Left lobe of liver (tissue), 2 donors: ENCODE results near the gene VAT1. TPM values are rescaled to one million over a fixed set of nuclear protein-coding genes. Genes with fewer than 3 reads are reported as not detected.
"Not testable (repeated sequence)": the region's sequence is repeated elsewhere in the genome, so short reads cannot be mapped to it uniquely, and the experiment has no call there.

Experiments
- ATAC-seq: fragments of 200-7000 bp; cut with Tn5 transposase; one replicate; pipeline ENCODE4 v1.9.1; 2020; ENCODE audit warnings: mild to moderate bottlenecking, moderate library complexity
- DNase-seq: peaks from one replicate; pipeline ENCODE4 v3.0.0-alpha.2; 2020; ENCODE audit warnings: low spot score
- total RNA-seq: library from RNA; stranded (reverse); gene quantifications from one replicate; pipeline ENCODE4 v1.2.1, GENCODE V29; 2021
- donor health status: DM: no; HTN: no; CAD: no; lungs with moderate emphysema.
- donor health status: DM: no; HTN: yes; CAD: no.

Gene VAT1
- total RNA-seq, 1 donor from 2014 or later, result 41.5 TPM

GRCh38 chr17:43010667-43011308, 11.4 kb downstream of the VAT1 start:
- ATAC-seq (peak; percentile 32), DNase-seq (no peak)

DNA sequence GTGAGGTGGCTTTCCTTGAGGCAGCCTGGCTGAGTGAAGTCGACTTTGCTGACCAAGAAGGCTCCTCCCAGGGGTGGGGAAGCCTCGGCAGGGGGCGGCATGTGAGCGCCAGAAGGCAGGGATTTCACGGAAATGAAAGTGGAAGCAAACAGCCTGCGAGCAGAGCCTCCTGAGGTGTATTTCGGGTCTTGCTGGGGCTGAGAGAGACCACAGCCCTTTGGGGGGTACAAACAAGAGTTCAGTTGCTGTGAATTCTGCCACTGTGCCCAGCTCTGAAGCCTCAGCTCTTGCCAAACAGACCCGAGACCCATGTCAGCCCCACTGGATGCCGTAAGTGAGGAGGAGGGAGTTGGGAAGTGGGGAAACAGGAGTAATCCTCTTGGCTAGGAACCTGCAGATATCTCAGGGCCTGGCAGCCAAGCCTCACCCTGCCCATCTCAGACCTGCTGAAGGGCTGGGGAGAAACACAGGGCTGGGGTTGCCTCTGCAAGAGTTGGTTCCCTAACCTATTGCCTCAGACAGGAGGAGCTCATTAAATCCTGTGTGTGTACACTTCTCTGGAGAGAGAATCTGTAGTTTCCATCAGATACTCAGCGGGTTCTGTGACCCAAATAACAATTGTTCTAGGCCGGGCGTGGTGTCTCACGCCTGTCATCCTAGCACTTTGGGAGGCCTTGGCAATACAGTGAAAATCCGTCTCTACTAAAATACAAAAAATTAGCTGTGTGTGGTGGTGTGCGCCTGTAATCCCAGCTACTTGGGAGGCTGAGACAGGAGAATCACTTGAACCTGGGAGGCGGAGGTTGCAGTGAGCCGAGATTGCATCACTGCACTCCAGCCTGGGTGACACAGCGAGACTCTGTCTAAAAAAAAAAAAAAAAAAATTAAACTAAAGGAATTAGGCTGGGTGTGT, 15.3 kb downstream of the VAT1 start, which contains the start of gene IFI35:
TSS of gene IFI35 (plus strand) at position 146 of the 913 bp plus-strand sequence. CDS start at position 310, 164 bp downstream.
- DNase-seq (peak; percentile 83), ATAC-seq (peak; percentile 94)

DNA sequence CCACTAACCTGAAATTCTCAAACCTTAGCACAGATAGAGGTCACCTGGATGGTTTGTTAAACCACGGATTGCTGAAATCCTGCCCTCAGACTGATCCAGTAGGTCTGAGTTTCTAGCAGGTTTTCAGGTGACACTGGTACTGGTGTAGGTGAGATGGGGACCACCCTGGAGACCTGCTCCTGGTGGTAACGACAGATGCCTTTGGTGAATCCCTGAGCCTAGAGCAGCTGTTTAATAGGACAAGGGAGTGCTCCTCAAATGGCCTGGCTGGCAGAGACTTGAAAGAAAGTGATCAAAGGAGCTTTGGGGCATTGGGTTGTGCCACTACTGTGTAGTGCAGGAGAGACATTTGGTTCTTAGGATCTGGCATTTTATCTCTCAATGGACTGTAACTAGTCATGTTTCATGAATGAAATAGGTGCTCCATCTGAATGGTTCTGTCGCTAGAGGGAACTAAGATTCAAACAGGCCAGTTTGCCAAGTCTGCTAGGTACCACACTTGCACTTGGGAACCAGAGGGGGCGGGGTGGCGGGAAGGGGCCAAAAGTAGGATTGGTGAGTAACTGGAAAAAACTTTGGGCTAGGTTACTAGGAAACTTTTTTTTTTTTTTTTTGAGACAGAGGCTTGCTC, 18.5 kb downstream of the VAT1 start:
- ATAC-seq, result peak; percentile 44
- DNase-seq, result no peak

- ATAC-seq, DNase-seq: not testable (repeated sequence)
These were observed 21.3 kb downstream of the VAT1 start for GRCh38 chr17:43000894-43001293.

DNA sequence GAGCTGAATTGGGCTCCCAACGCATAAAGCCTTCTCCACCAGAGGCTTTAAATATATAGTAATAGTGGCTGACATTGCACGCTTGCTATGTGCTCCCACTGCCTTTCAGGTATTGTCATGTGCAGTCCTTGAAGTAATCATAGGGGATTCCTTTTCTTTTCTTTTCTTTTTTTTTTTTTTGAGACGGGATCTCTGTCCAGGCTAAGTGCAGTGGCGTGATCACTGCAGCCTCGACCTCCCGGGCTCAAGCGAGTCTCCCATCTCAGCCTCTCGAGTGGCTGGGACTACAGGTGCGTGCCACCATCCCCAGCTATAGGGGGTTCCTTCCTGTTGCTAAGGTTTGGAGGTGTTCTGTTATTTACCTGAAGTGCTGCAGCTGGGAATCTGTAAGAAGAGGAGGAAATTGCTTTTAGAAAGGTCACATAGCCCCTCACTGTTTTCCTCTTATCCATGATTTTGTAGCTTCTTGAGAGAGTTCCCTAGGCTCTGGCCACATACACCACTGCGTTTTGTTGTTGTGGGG, 23.1 kb downstream of the VAT1 start:
- ATAC-seq (no peak), DNase-seq (no peak)

GRCh38 chr17:42997984-42998938, 23.9 kb downstream of the VAT1 start, which contains the start of gene RPL27:
RPL27 (plus strand) TSS chr17:42998419; CDS start chr17:42998751, 332 bp downstream.
- ATAC-seq, result peak; percentile 93
- peak; percentile 99 for DNase-seq

DNA sequence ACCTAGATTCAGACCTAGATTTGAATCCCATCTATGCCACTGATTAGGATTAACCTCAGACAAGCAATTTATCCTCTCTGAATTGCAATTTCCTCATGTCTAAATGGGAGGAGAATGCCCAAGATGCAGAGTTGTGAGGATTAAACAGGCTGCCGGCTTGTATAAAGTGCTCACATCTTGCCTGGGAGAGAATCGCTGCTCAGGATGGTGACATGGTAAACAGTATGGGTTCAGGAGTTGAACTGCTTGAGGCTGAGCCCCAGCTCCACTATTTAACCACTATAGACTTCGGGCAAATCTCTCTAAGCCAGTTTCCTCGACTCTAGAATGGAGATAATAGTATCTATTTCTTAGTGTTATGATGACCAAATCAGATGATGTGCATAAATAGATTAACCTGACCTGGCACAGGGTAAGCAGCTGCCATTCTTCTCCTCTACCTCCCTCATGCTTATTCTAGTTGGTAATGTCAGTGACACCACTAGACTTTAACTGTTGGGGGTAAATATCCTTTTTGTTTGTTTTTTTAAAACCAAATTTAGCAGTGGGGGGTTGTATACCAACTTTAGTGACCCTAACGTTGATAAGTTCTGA, 24.7 kb downstream of the VAT1 start:
- DNase-seq (no peak), ATAC-seq (peak; percentile 3)

GRCh38 chr17:42993913-42994312, 28.3 kb downstream of the VAT1 start:
- not testable (repeated sequence) for ATAC-seq, DNase-seq

GRCh38 chr17:42992872-42993271, 29.3 kb downstream of the VAT1 start:
- DNase-seq (no peak), ATAC-seq (no peak)

GRCh38 chr17:42991471-42991870, 30.7 kb downstream of the VAT1 start:
- DNase-seq (no peak), ATAC-seq (no peak)

GRCh38 chr17:42989726-42990652, 32.2 kb downstream of the VAT1 start:
- ATAC-seq, result no peak
- DNase-seq, result no peak

GRCh38 chr17:42989141-42989540, 33.0 kb downstream of the VAT1 start:
- ATAC-seq, result no peak
- no peak for DNase-seq

DNA sequence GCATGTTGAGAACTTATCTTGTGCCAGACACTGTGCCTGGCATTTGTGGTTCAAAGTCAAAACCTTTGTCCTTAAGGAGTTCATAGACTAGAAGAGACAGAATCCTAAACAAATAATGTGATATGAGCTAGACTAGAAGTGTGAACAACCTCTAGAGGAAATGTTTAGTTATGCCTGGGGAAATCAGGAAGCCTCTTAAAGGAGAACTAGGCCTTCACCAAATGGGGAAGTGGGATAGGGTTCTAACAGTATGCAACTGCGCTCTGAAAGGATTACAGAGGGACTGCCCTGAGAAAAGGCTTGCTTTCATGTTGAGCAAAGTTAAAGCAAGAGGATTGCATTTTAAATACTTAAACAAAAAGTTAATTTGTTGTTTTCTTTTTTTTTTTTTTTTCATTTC, 37.0 kb downstream of the VAT1 start:
- ATAC-seq, result no peak
- DNase-seq, result no peak

DNA sequence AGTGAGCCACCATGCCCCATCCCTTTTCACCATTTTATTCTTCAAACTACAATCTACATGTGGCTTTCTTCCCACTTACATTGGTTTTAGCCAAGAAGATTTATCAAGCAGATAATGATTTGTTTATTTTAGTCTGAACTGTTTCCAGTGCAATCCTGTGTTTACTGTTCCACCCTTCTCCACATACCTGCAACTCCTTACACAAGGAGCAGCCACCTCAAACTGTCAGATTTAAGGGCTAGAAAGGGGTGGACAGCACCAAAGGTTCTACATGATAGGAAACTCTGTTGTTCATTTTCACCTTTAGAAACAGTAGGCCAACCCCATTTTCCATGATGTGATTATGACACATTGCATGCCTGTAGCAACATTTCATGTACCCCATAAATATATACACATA, 39.9 kb downstream of the VAT1 start:
- DNase-seq (no peak), ATAC-seq (no peak)

DNA sequence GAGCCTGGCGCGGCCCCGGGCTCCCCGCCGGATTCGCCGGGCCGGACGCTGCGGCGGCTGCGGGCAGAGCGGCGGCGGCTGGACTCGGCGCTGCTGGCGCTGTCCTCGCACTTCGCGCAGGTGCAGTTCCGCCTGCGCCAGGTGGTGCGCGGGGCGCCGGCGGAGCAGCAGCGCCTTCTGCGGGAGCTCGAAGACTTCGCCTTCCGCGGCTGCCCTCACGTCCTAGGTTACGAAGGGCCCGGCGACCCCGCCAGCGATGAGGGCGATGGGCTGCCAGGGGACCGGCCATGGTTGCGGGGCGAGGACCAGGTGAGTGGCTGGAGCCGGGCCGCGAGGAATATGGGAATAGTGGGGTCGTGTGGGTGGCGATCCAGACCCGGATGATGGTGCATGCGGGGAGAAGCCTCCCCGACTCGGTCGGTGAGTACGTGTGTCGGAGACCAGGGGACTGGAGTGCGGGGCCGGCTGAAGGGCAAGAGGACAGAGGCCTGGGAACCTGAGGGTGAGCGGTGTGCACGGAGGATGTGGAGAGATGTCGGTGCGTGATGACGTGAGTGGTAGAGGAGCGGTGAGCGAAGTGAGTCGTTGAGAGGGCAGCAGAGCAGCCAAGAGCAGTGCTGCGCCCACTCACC, 41.3 kb downstream of the VAT1 start:
- ATAC-seq, result peak; percentile 86
- DNase-seq, result peak; percentile 56

DNA sequence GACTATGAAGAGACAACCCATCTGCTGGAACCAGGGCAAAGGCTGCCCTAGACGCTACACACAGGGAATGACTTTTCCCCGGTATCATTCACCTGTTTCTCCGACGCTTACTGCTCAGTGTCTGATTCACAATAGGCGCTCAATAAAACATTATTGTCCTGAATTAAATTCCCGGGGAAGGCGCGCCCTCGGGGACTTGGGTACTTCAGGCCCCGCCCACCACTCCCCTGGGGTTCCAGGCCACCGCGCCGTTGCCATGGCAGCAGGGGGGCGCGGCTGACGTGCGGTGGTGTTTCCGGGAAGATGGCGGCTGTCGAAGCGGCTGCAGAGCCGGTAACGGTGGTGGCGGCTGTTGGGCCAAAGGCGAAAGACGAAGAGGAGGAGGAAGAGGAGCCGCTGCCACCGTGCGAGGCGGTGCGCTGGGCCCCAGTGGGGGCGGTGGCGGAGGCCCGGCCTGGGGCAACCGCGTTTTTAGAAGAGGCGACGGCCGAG, 41.9 kb downstream of the VAT1 start, which contains the start of gene RUNDC1:
TSS of gene RUNDC1 (plus strand) at position 292 of the 492 bp plus-strand sequence. CDS start at position 304, 12 bp downstream.
- ATAC-seq, result peak; percentile 95
- peak; percentile 93 for DNase-seq

GRCh38 chr17:42979511-42980273, 42.5 kb downstream of the VAT1 start, which contains the start of gene PTGES3L:
PTGES3L (minus strand) TSS chr17:42980080; CDS start chr17:42980053, 27 bp downstream.
- DNase-seq (no peak), ATAC-seq (no peak)
